ENCODE measurements around the gene GPR61.

DNA sequence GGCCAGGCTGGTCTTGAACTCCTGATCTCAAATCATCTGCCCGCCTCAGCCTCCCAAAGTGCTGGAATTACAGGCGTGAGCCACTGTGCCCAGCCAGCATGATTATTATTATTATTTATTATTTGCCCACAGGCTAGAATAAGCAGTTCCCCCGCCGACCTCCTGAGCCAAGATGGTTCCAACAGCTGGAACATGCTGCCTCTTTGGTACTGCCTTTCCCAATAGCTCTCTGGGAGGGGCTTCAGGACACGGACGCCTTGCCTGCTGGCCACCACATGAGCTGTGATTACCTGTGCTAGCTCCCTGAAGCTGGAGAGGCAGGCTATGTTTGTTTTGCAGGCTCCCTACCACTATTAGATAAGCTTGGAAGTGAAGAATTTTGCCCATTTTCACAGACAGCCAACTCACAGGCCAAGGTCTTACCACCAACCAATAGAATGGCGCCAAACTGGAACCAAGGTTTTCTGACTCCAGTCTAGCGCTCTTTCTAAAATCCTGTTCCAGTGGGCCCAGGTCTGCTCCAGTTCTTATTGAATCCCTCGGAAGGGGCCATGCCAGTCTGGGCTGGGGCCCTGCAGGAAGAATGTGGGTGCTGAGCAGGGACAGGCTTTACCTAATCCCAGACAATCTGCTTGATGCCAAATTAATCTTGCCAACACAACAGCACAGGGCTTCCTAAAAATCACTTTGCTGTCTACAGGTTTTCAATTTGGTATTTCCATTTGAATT, 2.1 kb upstream of the GPR61 start:
- TF ChIP-seq, protein P1, sequence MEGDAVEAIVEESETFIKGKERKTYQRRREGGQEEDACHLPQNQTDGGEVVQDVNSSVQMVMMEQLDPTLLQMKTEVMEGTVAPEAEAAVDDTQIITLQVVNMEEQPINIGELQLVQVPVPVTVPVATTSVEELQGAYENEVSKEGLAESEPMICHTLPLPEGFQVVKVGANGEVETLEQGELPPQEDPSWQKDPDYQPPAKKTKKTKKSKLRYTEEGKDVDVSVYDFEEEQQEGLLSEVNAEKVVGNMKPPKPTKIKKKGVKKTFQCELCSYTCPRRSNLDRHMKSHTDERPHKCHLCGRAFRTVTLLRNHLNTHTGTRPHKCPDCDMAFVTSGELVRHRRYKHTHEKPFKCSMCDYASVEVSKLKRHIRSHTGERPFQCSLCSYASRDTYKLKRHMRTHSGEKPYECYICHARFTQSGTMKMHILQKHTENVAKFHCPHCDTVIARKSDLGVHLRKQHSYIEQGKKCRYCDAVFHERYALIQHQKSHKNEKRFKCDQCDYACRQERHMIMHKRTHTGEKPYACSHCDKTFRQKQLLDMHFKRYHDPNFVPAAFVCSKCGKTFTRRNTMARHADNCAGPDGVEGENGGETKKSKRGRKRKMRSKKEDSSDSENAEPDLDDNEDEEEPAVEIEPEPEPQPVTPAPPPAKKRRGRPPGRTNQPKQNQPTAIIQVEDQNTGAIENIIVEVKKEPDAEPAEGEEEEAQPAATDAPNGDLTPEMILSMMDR (conservative IDR thresholded peaks at IDR 0.05; ENCODE audit: low read depth, low read length), result no peak
- TF ChIP-seq POLR2A (IDR thresholded peaks at IDR 0.05; ENCODE audit: low read depth, low read length) (no peak), SMC3 (IDR thresholded peaks at IDR 0.05; ENCODE audit: low read depth, low read length) (no peak), CEBPB (IDR thresholded peaks at IDR 0.05; ENCODE audit: low read depth, low read length) (no peak)
